ENCODE measurements around the gene UVSSA.

The UVSSA gene

GRCh38 chr4:1310796-1311631, 36.0 kb upstream of the UVSSA start:
- no peak for TF ChIP-seq CTCF (IDR thresholded peaks at IDR 0.05; ENCODE audit: insufficient read depth, low read depth, low read length, missing control alignments)
- DNase-seq (ENCODE audit: low read depth), result no peak
- H3K4me3 ChIP-seq (ENCODE audit: low read length), result no peak overlapping the region

GRCh38 chr4:1312821-1313640, 34.0 kb upstream of the UVSSA start:
- no peak for TF ChIP-seq CTCF (IDR thresholded peaks at IDR 0.05; ENCODE audit: insufficient read depth, low read depth, low read length, missing control alignments)
- no peak overlapping the region for H3K4me3 ChIP-seq (ENCODE audit: low read length)
- no peak for DNase-seq (ENCODE audit: low read depth)

GRCh38 chr4:1315306-1315705, 31.7 kb upstream of the UVSSA start:
- DNase-seq (ENCODE audit: low read depth), result no peak
- no peak overlapping the region for H3K4me3 ChIP-seq (ENCODE audit: low read length)
- no peak for TF ChIP-seq CTCF (IDR thresholded peaks at IDR 0.05; ENCODE audit: insufficient read depth, low read depth, low read length, missing control alignments)

- no peak for DNase-seq (ENCODE audit: low read depth)
- no peak overlapping the region for H3K4me3 ChIP-seq (ENCODE audit: low read length)
- no peak for TF ChIP-seq CTCF (IDR thresholded peaks at IDR 0.05; ENCODE audit: insufficient read depth, low read depth, low read length, missing control alignments)
Measured at GRCh38 chr4:1315836-1316536, 31.0 kb upstream of the UVSSA start.

- H3K4me3 ChIP-seq (ENCODE audit: low read length), result no peak overlapping the region
- TF ChIP-seq CTCF (IDR thresholded peaks at IDR 0.05; ENCODE audit: insufficient read depth, low read depth, low read length, missing control alignments), result no peak
- DNase-seq (ENCODE audit: low read depth), result no peak
Measured at GRCh38 chr4:1316537-1317168, 30.4 kb upstream of the UVSSA start.

- TF ChIP-seq CTCF (IDR thresholded peaks at IDR 0.05; ENCODE audit: insufficient read depth, low read depth, low read length, missing control alignments), result no peak
- no peak for DNase-seq (ENCODE audit: low read depth)
- no peak overlapping the region for H3K4me3 ChIP-seq (ENCODE audit: low read length)
Measured at GRCh38 chr4:1317177-1318045, 29.6 kb upstream of the UVSSA start.
